Peyer's patch (tissue), 4 donors: ENCODE results near the gene METTL14.

Experiments
- CTCF ChIP-seq, 6 experiments: fragments of 450-650 bp in 4 of 6; fragments of 200-600 bp in 2 of 6; sonication (generic) in 1 of 6; IDR thresholded peaks; one replicate each; pipeline ENCODE4 v1.5.1; 2017 to 2019; ENCODE audit warnings: antibody characterized with exemption in 6 of 6, mild to moderate bottlenecking in 3 of 6, moderate library complexity in 1 of 6
- POLR2A ChIP-seq, 2 donors: fragments of 450-650 bp; IDR thresholded peaks; one replicate each; pipeline ENCODE4 v1.5.1; 2017; ENCODE audit warnings: antibody characterized with exemption in 2 of 2, mild to moderate bottlenecking in 2 of 2, moderate library complexity in 2 of 2

GRCh38 chr4:118683513-118683912 lies 1.7 kb upstream of the METTL14 start:
- TF ChIP-seq POLR2A (IDR thresholded peaks at IDR 0.05) (no peak), CTCF (IDR thresholded peaks at IDR 0.05) (no peak)
